ENCODE results near the gene TIAM2. TPM values are rescaled to one million over a fixed set of nuclear protein-coding genes. Genes with fewer than 3 reads are reported as not detected.

Gene TIAM2
- total RNA-seq, 2 experiments from 2014 or later = 5.4 to 6.2 TPM

DNA sequence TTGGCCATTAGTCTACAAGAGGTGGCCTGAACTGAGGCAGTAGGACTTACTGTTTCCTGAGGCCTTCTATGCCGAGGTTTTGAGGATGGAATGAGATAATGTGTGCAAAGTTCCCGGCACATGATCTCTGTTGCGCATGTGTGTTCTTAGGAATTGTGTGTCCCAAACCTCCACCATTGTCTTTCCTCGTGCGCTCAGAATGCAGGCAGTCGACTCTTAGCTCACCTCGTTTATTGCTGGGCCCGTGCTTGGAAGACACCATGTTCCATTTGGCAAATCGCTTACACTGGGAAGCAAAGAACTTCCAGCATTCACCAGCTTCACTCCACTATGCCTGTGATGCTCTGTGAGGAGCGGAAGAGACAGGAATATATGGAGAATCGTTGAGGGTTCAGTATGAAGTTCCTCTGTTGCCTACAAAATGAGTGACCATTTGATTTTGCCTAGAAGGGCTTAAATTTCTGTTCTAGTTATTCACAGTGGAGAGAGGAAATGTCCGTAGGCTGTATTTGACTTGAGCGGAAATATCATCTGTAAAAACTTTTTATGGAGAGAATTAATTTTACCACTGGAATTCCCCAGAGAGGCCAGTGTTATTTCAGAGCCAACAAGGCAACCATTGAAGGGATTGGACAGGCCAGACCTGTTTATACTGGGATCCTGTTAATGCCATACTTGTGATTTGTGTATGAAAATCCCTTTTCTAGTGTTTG lies 193.0 kb downstream of the TIAM2 start:
- no peak overlapping the region for H2AFZ ChIP-seq (ENCODE audit: low read length)
- DNase-seq (ENCODE audit: low spot score) = no peak
- ChIA-PET CTCF (ENCODE audit: unreplicated experiment) (no interaction called here), POLR2A (interaction anchor here (0.6 to 1.2 kb wide), 3 partner anchors 125 to 1454 kb away, joined by 3 read pairs; no protein-coding TSS in a partner anchor)
- H3K36me3 ChIP-seq (ENCODE audit: insufficient read depth, low read length) = no peaks in the 10 kb centered on the region; the same call in 1 of the 2 replicates
- H3K4me2 ChIP-seq (ENCODE audit: low read length) = no peak overlapping the region
- no peak overlapping the region for H3K4me3 ChIP-seq (ENCODE audit: low read depth, low read length, poor library complexity, severe bottlenecking)
- TF ChIP-seq EZH2phosphoT487 (IDR thresholded peaks at IDR 0.05; ENCODE audit: borderline replicate concordance, low read depth, low read length) = no peak
- TF ChIP-seq, protein P1, sequence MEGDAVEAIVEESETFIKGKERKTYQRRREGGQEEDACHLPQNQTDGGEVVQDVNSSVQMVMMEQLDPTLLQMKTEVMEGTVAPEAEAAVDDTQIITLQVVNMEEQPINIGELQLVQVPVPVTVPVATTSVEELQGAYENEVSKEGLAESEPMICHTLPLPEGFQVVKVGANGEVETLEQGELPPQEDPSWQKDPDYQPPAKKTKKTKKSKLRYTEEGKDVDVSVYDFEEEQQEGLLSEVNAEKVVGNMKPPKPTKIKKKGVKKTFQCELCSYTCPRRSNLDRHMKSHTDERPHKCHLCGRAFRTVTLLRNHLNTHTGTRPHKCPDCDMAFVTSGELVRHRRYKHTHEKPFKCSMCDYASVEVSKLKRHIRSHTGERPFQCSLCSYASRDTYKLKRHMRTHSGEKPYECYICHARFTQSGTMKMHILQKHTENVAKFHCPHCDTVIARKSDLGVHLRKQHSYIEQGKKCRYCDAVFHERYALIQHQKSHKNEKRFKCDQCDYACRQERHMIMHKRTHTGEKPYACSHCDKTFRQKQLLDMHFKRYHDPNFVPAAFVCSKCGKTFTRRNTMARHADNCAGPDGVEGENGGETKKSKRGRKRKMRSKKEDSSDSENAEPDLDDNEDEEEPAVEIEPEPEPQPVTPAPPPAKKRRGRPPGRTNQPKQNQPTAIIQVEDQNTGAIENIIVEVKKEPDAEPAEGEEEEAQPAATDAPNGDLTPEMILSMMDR (conservative IDR thresholded peaks at IDR 0.05; ENCODE audit: low read length) = no peak
- no peaks in the 10 kb centered on the region for H3K9me2 ChIP-seq (ENCODE audit: insufficient read depth, low read length)
- no peaks in the 10 kb centered on the region for H4K20me1 ChIP-seq (ENCODE audit: insufficient read depth, low read length)
- intact Hi-C loops (cut with micrococcal nuclease; ENCODE audit: unreplicated experiment) = no loop called here
- no TSS peak for BruUV-seq (replicated peaks)
- H3K4me1 ChIP-seq (ENCODE audit: insufficient read depth, low read length, poor library complexity, severe bottlenecking) = peaks cover 32% of the 10 kb centered on the region
- no peak overlapping the region for H3K27ac ChIP-seq (ENCODE audit: low read depth, low read length, poor library complexity, severe bottlenecking)
- H3K79me2 ChIP-seq (ENCODE audit: insufficient read depth, low read depth, low read length) = peaks cover 15% of the 10 kb centered on the region; the same call in 1 of the 2 replicates
- H3K9me3 ChIP-seq (ENCODE audit: low read length) = no peaks in the 10 kb centered on the region

GRCh38 chr6:155188707-155189496 lies 193.8 kb downstream of the TIAM2 start:
- no peak for TF ChIP-seq EZH2phosphoT487 (IDR thresholded peaks at IDR 0.05; ENCODE audit: borderline replicate concordance, low read depth, low read length)
- TF ChIP-seq, protein P1 (conservative IDR thresholded peaks at IDR 0.05; ENCODE audit: low read length) = no peak
- Histone ChIP-seq H3K79me2 (ENCODE audit: insufficient read depth, low read depth, low read length) (peaks cover 7% of the 10 kb centered on the region; the same call in 1 of the 2 replicates), H3K36me3 (ENCODE audit: insufficient read depth, low read length) (no peaks in the 10 kb centered on the region; the same call in 1 of the 2 replicates), H4K20me1 (ENCODE audit: insufficient read depth, low read length) (no peaks in the 10 kb centered on the region), H3K27ac (ENCODE audit: low read depth, low read length, poor library complexity, severe bottlenecking) (no peak overlapping the region), H2AFZ (ENCODE audit: low read length) (no peak overlapping the region), H3K4me2 (ENCODE audit: low read length) (no peak overlapping the region), H3K4me3 (ENCODE audit: low read depth, low read length, poor library complexity, severe bottlenecking) (no peak overlapping the region), H3K9me2 (ENCODE audit: insufficient read depth, low read length) (no peaks in the 10 kb centered on the region), H3K9me3 (ENCODE audit: low read length) (no peaks in the 10 kb centered on the region), H3K4me1 (ENCODE audit: insufficient read depth, low read length, poor library complexity, severe bottlenecking) (peaks cover 27% of the 10 kb centered on the region)
- POLR2A ChIA-PET = interaction anchor here (0.6 kb wide), 2 partner anchors 146 to 1453 kb away, joined by 3 read pairs; no protein-coding TSS in a partner anchor
- BruUV-seq (replicated peaks) = no TSS peak
- no peak for DNase-seq (ENCODE audit: low spot score)
- intact Hi-C loops (cut with micrococcal nuclease; ENCODE audit: unreplicated experiment) = no loop called here
- CTCF ChIA-PET (ENCODE audit: unreplicated experiment) = no interaction called here
